CD4-positive, alpha-beta T cell treated with Interferon alpha-2 for 1 hour (primary cell): Measurements from ENCODE around the gene STXBP4.

Experiments
- DNase-seq, 2 donors: peaks; one replicate each; pipeline ENCODE4 v3.0.0-alpha.2; 2020 to 2022

The STXBP4 gene

GRCh38 chr17:54968262-54968987 lies at the start of gene STXBP4, which contains the start of gene COX11:
STXBP4 (plus strand) TSS chr17:54968765; CDS start chr17:54986220, 17,455 bp downstream.
COX11 (minus strand) TSS chr17:54968654; CDS start chr17:54968646, 8 bp downstream.
- DNase-seq: peak; percentile 95 to 97

GRCh38 chr17:54919425-54919824 lies 49.1 kb upstream of the STXBP4 start:
- DNase-seq: no peak

GRCh38 chr17:54920819-54921218 lies 47.7 kb upstream of the STXBP4 start:
- no peak for DNase-seq

GRCh38 chr17:54924405-54924804 lies 44.2 kb upstream of the STXBP4 start:
- no peak for DNase-seq

GRCh38 chr17:54927525-54927924 lies 41.0 kb upstream of the STXBP4 start:
- no peak for DNase-seq

- DNase-seq: no peak
Measured at GRCh38 chr17:54932711-54933110, 35.9 kb upstream of the STXBP4 start.

- no peak for DNase-seq
Measured at GRCh38 chr17:54933921-54934320, 34.6 kb upstream of the STXBP4 start.

- DNase-seq: no peak
Measured at GRCh38 chr17:54935471-54935870, 33.1 kb upstream of the STXBP4 start.

- DNase-seq: no peak
Measured at GRCh38 chr17:54937018-54937417, 31.5 kb upstream of the STXBP4 start.

GRCh38 chr17:54937426-54937825 lies 31.1 kb upstream of the STXBP4 start:
- DNase-seq: no peak

GRCh38 chr17:54941285-54941684 lies 27.3 kb upstream of the STXBP4 start:
- no peak for DNase-seq

GRCh38 chr17:54944796-54945195 lies 23.8 kb upstream of the STXBP4 start:
- no peak for DNase-seq

- no peak for DNase-seq
Measured at GRCh38 chr17:54945231-54945630, 23.3 kb upstream of the STXBP4 start.

- DNase-seq: no peak
Measured at GRCh38 chr17:54945671-54946070, 22.9 kb upstream of the STXBP4 start.

GRCh38 chr17:54947396-54947795 lies 21.2 kb upstream of the STXBP4 start:
- DNase-seq: no peak

- DNase-seq: no peak
Measured at GRCh38 chr17:54948380-54948779, 20.2 kb upstream of the STXBP4 start.

GRCh38 chr17:54950116-54950515 lies 18.4 kb upstream of the STXBP4 start:
- DNase-seq: no peak

- DNase-seq: no peak
Measured at GRCh38 chr17:54951286-54951685, 17.3 kb upstream of the STXBP4 start.

- DNase-seq: no peak
Measured at GRCh38 chr17:54956791-54957190, 11.8 kb upstream of the STXBP4 start.

- DNase-seq: no peak
Measured at GRCh38 chr17:54967621-54968261, 824 bp upstream of the STXBP4 start.

GRCh38 chr17:54968988-54969332 lies 395 bp downstream of the STXBP4 start:
- DNase-seq: peak in 1 of 2 donors; percentile 2

GRCh38 chr17:54969658-54970572 lies 1.4 kb downstream of the STXBP4 start:
- DNase-seq: peak in 1 of 2 donors; percentile 3

- DNase-seq: no peak
Measured at GRCh38 chr17:54971147-54971546, 2.6 kb downstream of the STXBP4 start.
